Panc1 (cell line): ENCODE measurements around the gene ZNF367. TPM values are rescaled to one million over a fixed set of nuclear protein-coding genes. Genes with fewer than 3 reads are reported as not detected.

Source experiments
- ATAC-seq: fragments of 200-7000 bp; cut with Tn5 transposase; 2 replicates; pipeline ENCODE4 v1.9.1; 2020; ENCODE audit warnings: mild to moderate bottlenecking, moderate library complexity
- BruUV-seq: library from RNA; stranded (reverse); fragments of 400-500 nt; replicated peaks from 2 replicates; lab custom pipeline; 2021; lab: Mats Ljungman, UMichigan
- CTCF ChIA-PET: fragments of 300-600 bp; sonication (Branson Sonifier 250); formaldehyde crosslinking; loops from one replicate; lab custom pipeline; 2022; ENCODE audit warnings: antibody characterized with exemption; lab: Charles Lee
- POLR2A ChIA-PET: fragments of 300-600 bp; sonication (Branson Sonifier 250); formaldehyde crosslinking; loops from one replicate; lab custom pipeline; 2022; ENCODE audit warnings: antibody characterized with exemption; lab: Charles Lee
- DNase-seq: peaks from one replicate; pipeline ENCODE4 v3.0.0-alpha.2; 2010; ENCODE audit warnings: low read depth, low spot score
- H3K27ac ChIP-seq: 2 replicates; pipeline ENCODE4 v1.5.1; 2011; ENCODE audit warnings: mild to moderate bottlenecking, low read length, inconsistent platforms
- H3K27me3 ChIP-seq: fragments of 200-500 bp; sonication (Bioruptor generic); 2 replicates; pipeline ENCODE4 v1.6.0; 2014; ENCODE audit warnings: low read length, inconsistent platforms; ENCODE audit not compliant: control insufficient read depth, insufficient read depth
- H3K36me3 ChIP-seq: fragments of 200-500 bp; sonication (Bioruptor generic); 2 replicates; pipeline ENCODE4 v1.5.1; 2014; ENCODE audit warnings: inconsistent platforms, mild to moderate bottlenecking, low read length, moderate library complexity; ENCODE audit not compliant: control insufficient read depth, insufficient read depth
- H3K4me1 ChIP-seq: 2 replicates; pipeline ENCODE4 v1.5.1; 2011; ENCODE audit warnings: inconsistent platforms, mild to moderate bottlenecking, low read length, moderate library complexity; ENCODE audit not compliant: control insufficient read depth, insufficient read depth
- H3K4me3 ChIP-seq, 2 experiments: 2 replicates each; pipeline ENCODE4 v1.5.1; 2011 to 2012; ENCODE audit warnings: low read depth in 2 of 2, low read length in 2 of 2, mild to moderate bottlenecking in 2 of 2, inconsistent platforms in 1 of 2, moderate library complexity in 1 of 2
- H3K9me3 ChIP-seq: fragments of 200-500 bp; sonication (Bioruptor generic); 2 replicates; pipeline ENCODE4 v1.5.1; 2014; ENCODE audit warnings: low read depth, mild to moderate bottlenecking, inconsistent platforms, low read length, moderate library complexity; ENCODE audit not compliant: control insufficient read depth, insufficient read depth
- CTCF ChIP-seq: fragments of 450-650 bp; IDR thresholded peaks from 2 replicates; pipeline ENCODE4 v1.5.1; 2017; ENCODE audit warnings: mild to moderate bottlenecking
- POLR2AphosphoS5 ChIP-seq: IDR thresholded peaks from 2 replicates; pipeline ENCODE4 v1.6.1; 2012; ENCODE audit warnings: mild to moderate bottlenecking, low read depth, low read length, moderate library complexity
- REST ChIP-seq, 2 experiments: IDR thresholded peaks; 2 replicates each; pipeline ENCODE4 v1.6.1; 2011 to 2012; ENCODE audit warnings: low read depth in 2 of 2, control low read depth in 1 of 2, low read length in 1 of 2, mild to moderate bottlenecking in 1 of 2, moderate library complexity in 1 of 2; ENCODE audit not compliant: insufficient read depth in 1 of 2
- SIN3A ChIP-seq: IDR thresholded peaks from 2 replicates; pipeline ENCODE4 v1.6.1; 2012; ENCODE audit warnings: low read depth, mild to moderate bottlenecking, low read length, moderate library complexity, borderline replicate concordance; ENCODE audit not compliant: insufficient read depth
- TCF7L2 ChIP-seq: IDR thresholded peaks from 2 replicates; pipeline ENCODE4 v1.6.1; 2011; ENCODE audit warnings: mild to moderate bottlenecking, low read depth, low read length, inconsistent platforms
- in situ Hi-C: cut with HindIII; loops from 2 replicates; pipeline ENCODE4 v1.10.0; 2016; ENCODE audit warnings: low sequenced_read_pairs, low pct_unique_long_range_greater_than_20kb
- intact Hi-C: fragments of 100-400 bp; cut with micrococcal nuclease; formaldehyde crosslinking; loops from one replicate; pipeline ENCODE4 v1.10.0; 2022; ENCODE audit not compliant: unreplicated experiment
- total RNA-seq: library from RNA; stranded (reverse); gene quantifications from one replicate; pipeline ENCODE4 v1.2.1, GENCODE V29; 2021; ENCODE audit not compliant: unreplicated experiment

ZNF367 gene
- total RNA-seq, 1 experiment from 2014 or later, result 12.4 TPM

- Histone ChIP-seq H3K27me3 (no peaks in the 10 kb centered on the region), H3K4me3 (no peak overlapping the region), H3K4me1 (peaks cover 21% of the 10 kb centered on the region), H3K27ac (no peak overlapping the region), H3K36me3 (no peaks in the 10 kb centered on the region), H3K9me3 (no peaks in the 10 kb centered on the region)
- in situ Hi-C loops, result no loop called here
- POLR2A ChIA-PET, result no interaction called here
- intact Hi-C loops, result no loop called here
- BruUV-seq, result no TSS peak
- DNase-seq, result no peak
- CTCF ChIA-PET, result no interaction called here
- ATAC-seq, result no peak
- TF ChIP-seq REST (IDR thresholded peaks at IDR 0.05; ENCODE audit: insufficient read depth in 1 of 2, low read depth in 2 of 2, low read length in 1 of 2) (no peak), SIN3A (no peak), TCF7L2 (no peak), POLR2AphosphoS5 (no peak), CTCF (no peak)
Observed at GRCh38 chr9:96343515-96344360, 74.4 kb downstream of the ZNF367 start.

- no peaks in the 10 kb centered on the region for H3K27me3 ChIP-seq
- H3K27ac ChIP-seq, result no peak overlapping the region
- no peak for DNase-seq
- H3K4me1 ChIP-seq, result peaks cover 21% of the 10 kb centered on the region
- TF ChIP-seq TCF7L2, result no peak
- no peak for TF ChIP-seq REST (IDR thresholded peaks at IDR 0.05; ENCODE audit: insufficient read depth in 1 of 2, low read depth in 2 of 2, low read length in 1 of 2)
- TF ChIP-seq SIN3A, result no peak
- TF ChIP-seq POLR2AphosphoS5, result no peak
- TF ChIP-seq CTCF, result no peak
- no TSS peak for BruUV-seq
- intact Hi-C loops, result no loop called here
- ChIA-PET CTCF (no interaction called here), POLR2A (interaction anchor here (0.6 kb wide), 1 partner anchor 1914 kb away, joined by 9 read pairs; no protein-coding TSS in a partner anchor)
- no peaks in the 10 kb centered on the region for H3K36me3 ChIP-seq
- ATAC-seq, result no peak
- in situ Hi-C loops, result no loop called here
- no peaks in the 10 kb centered on the region for H3K9me3 ChIP-seq
- H3K4me3 ChIP-seq, result no peak overlapping the region
Observed at GRCh38 chr9:96342571-96343245, 75.5 kb downstream of the ZNF367 start.
